ENCODE measurements around the gene ARF1. TPM values are rescaled to one million over a fixed set of nuclear protein-coding genes. Genes with fewer than 3 reads are reported as not detected.
A peak's percentile ranks its signal among the peaks of the same experiment; 100 is the strongest.

ARF1 gene
- total RNA-seq, 1 donor from 2014 or later, result 288 TPM

DNA sequence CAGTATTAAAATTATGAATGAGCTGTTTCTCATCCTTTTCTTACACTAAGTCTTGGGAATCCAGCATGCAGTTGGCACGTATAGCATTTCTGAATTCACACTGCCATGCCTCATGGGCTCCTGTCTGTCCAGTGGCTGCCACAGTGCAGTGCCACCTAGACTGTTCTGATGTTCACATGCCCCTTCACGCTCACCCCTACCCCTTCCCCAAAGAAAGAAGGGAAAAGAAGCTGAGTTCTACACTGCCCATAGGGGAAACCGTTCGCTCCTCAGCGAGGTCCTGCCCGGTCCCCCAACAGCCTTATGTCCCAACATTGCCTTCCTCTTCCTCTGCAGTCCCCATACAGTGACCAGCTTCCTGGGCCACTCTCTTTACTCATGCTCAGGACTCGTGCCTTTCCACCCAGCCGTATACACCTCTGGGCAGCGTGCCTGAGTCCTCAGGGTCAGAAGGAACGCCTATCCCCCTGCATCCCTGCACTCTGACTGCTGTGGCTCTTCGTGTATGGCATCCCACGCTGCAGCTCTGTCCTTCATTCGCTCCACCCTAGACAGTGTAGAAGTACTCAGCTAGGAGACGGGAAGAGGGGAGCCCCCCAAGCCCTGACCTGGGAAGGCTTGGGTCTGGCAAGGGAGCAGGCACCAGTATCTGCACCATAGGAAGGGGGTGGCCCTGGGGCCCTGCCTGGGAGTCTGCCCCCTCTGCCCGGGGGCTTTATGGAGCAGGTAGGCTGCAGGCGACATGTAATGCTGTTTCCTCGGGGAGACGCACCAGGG lies 24.1 kb upstream of the ARF1 start:
- H3K9me3 Mint-ChIP-seq, result peaks cover 5% of the 10 kb centered on the region
- no peak overlapping the region for H3K27ac Mint-ChIP-seq
- peaks cover 69% of the 10 kb centered on the region for H3K27me3 Mint-ChIP-seq
- H3K4me1 Mint-ChIP-seq (ENCODE audit: unreplicated experiment), result no peaks in the 10 kb centered on the region
- TF ChIP-seq, protein P1, sequence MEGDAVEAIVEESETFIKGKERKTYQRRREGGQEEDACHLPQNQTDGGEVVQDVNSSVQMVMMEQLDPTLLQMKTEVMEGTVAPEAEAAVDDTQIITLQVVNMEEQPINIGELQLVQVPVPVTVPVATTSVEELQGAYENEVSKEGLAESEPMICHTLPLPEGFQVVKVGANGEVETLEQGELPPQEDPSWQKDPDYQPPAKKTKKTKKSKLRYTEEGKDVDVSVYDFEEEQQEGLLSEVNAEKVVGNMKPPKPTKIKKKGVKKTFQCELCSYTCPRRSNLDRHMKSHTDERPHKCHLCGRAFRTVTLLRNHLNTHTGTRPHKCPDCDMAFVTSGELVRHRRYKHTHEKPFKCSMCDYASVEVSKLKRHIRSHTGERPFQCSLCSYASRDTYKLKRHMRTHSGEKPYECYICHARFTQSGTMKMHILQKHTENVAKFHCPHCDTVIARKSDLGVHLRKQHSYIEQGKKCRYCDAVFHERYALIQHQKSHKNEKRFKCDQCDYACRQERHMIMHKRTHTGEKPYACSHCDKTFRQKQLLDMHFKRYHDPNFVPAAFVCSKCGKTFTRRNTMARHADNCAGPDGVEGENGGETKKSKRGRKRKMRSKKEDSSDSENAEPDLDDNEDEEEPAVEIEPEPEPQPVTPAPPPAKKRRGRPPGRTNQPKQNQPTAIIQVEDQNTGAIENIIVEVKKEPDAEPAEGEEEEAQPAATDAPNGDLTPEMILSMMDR (conservative IDR thresholded peaks at IDR 0.05), result no peak
- H3K36me3 Mint-ChIP-seq, result no peaks in the 10 kb centered on the region
- DNase-seq (ENCODE audit: extremely low spot score, unreplicated experiment), result peak; percentile 58
- H3K4me3 Mint-ChIP-seq, result no peak overlapping the region

DNA sequence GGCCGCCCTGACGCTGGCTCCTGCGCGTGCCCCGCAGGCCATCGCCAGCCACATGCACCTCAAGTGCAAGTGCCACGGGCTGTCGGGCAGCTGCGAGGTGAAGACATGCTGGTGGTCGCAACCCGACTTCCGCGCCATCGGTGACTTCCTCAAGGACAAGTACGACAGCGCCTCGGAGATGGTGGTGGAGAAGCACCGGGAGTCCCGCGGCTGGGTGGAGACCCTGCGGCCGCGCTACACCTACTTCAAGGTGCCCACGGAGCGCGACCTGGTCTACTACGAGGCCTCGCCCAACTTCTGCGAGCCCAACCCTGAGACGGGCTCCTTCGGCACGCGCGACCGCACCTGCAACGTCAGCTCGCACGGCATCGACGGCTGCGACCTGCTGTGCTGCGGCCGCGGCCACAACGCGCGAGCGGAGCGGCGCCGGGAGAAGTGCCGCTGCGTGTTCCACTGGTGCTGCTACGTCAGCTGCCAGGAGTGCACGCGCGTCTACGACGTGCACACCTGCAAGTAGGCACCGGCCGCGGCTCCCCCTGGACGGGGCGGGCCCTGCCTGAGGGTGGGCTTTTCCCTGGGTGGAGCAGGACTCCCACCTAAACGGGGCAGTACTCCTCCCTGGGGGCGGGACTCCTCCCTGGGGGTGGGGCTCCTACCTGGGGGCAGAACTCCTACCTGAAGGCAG lies 23.4 kb upstream of the ARF1 start:
- no peaks in the 10 kb centered on the region for H3K36me3 Mint-ChIP-seq
- no peak for DNase-seq (ENCODE audit: extremely low spot score, unreplicated experiment)
- H3K9me3 Mint-ChIP-seq, result peaks cover 5% of the 10 kb centered on the region
- TF ChIP-seq, protein P1 (conservative IDR thresholded peaks at IDR 0.05), result no peak
- H3K27ac Mint-ChIP-seq, result no peak overlapping the region
- no peaks in the 10 kb centered on the region for H3K4me1 Mint-ChIP-seq (ENCODE audit: unreplicated experiment)
- H3K27me3 Mint-ChIP-seq, result peaks cover 62% of the 10 kb centered on the region
- H3K4me3 Mint-ChIP-seq, result peak overlapping the region; percentile 81

DNA sequence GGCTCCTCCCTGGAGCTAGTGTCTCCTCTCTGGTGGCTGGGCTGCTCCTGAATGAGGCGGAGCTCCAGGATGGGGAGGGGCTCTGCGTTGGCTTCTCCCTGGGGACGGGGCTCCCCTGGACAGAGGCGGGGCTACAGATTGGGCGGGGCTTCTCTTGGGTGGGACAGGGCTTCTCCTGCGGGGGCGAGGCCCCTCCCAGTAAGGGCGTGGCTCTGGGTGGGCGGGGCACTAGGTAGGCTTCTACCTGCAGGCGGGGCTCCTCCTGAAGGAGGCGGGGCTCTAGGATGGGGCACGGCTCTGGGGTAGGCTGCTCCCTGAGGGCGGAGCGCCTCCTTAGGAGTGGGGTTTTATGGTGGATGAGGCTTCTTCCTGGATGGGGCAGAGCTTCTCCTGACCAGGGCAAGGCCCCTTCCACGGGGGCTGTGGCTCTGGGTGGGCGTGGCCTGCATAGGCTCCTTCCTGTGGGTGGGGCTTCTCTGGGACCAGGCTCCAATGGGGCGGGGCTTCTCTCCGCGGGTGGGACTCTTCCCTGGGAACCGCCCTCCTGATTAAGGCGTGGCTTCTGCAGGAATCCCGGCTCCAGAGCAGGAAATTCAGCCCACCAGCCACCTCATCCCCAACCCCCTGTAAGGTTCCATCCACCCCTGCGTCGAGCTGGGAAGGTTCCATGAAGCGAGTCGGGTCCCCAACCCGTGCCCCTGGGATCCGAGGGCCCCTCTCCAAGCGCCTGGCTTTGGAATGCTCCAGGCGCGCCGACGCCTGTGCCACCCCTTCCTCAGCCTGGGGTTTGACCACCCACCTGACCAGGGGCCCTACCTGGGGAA lies 22.7 kb upstream of the ARF1 start:
- Mint-ChIP-seq H3K9me3 (peaks cover 5% of the 10 kb centered on the region), H3K36me3 (no peaks in the 10 kb centered on the region), H3K27me3 (peaks cover 59% of the 10 kb centered on the region), H3K4me3 (peak overlapping the region; percentile 81), H3K4me1 (ENCODE audit: unreplicated experiment) (no peaks in the 10 kb centered on the region), H3K27ac (peak overlapping the region; percentile 43)
- TF ChIP-seq, protein P1 (conservative IDR thresholded peaks at IDR 0.05), result no peak
- peak; percentile 85 for DNase-seq (ENCODE audit: extremely low spot score, unreplicated experiment)

DNA sequence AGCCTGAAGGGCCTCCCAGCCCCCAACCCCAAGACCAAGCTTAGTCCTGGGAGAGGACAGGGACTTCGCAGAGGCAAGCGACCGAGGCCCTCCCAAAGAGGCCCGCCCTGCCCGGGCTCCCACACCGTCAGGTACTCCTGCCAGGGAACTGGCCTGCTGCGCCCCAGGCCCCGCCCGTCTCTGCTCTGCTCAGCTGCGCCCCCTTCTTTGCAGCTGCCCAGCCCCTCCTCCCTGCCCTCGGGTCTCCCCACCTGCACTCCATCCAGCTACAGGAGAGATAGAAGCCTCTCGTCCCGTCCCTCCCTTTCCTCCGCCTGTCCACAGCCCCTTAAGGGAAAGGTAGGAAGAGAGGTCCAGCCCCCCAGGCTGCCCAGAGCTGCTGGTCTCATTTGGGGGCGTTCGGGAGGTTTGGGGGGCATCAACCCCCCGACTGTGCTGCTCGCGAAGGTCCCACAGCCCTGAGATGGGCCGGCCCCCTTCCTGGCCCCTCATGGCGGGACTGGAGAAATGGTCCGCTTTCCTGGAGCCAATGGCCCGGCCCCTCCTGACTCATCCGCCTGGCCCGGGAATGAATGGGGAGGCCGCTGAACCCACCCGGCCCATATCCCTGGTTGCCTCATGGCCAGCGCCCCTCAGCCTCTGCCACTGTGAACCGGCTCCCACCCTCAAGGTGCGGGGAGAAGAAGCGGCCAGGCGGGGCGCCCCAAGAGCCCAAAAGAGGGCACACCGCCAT lies 21.9 kb upstream of the ARF1 start:
- Mint-ChIP-seq H3K9me3 (peaks cover 5% of the 10 kb centered on the region), H3K27me3 (peaks cover 57% of the 10 kb centered on the region), H3K4me1 (ENCODE audit: unreplicated experiment) (no peaks in the 10 kb centered on the region), H3K36me3 (no peaks in the 10 kb centered on the region), H3K4me3 (peak overlapping the region; percentile 81), H3K27ac (peak overlapping the region; percentile 27)
- DNase-seq (ENCODE audit: extremely low spot score, unreplicated experiment), result no peak
- TF ChIP-seq, protein P1 (conservative IDR thresholded peaks at IDR 0.05), result no peak
